SIG-M5 treated with dmso at 0.1 percent for 504 hours (cell line): ENCODE data around the gene FANCI.

ENCODE experiments used
- DNase-seq: peaks from one replicate; lab custom pipeline; 2025; ENCODE audit not compliant: unreplicated experiment; lab: John Stamatoyannopoulos, UW

The FANCI gene

DNA sequence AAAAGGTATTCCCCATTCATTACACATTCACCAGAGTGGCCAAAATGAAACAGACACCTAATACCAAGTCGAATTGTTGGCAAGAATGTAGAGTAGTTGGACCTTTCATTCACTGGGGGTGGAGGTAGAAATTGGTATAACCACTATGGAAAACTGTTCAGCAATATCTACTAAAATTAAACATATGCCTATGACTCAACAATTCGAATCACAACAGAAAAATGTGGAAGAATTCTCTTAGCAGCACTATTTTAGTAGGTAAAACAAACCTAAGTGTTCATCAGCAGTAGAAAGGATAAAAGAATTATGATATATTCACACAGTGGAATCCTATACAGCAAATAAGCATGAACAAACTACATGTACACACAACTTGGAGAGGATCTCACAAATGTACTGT, 60.2 kb downstream of the FANCI start:
- DNase-seq, result no peak

DNA sequence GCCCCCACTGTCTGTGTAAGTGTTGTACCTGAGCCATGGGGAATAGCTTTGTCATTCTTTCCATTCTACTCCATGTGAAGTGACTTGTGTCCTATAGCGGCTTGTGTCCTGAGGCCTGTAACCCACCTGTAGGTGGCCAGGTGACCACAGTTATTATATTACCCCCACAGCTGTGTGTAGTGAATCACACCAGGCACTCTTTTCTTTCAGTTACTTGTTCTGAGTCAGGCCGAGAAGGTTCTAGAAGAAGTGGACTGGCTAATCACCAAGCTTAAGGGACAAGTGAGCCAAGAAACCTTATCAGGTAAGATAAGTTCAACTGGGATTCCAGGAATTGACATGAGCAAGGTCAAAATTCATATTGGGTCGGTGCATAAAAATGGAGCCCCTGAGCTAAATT, 61.6 kb downstream of the FANCI start:
- DNase-seq, result no peak

DNA sequence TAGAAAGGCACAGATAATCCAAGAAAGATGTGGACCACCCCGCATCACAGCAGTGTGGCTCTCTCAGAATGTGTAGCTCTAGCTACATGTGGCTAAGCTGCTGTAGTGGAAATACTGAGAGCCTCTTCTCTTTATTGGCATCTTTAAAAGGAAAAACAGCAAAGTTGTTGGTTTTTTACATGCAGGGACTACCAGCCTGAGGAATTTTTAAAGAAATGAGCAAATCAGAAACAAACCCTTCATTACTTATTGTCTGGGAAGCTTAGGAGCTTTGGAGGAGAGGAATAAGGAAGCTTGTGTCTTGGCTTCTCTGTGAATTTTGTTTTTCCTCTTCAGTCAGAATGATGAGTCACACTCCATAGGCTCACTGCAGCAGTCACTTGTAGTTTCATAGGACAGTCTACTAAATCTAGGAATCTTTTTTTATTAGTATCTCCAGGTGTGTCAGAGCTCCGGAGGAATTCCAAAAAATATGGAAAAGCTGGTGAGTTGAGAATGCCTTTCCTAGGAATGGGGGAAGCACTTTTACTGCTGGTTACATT, 63.3 kb downstream of the FANCI start:
- no peak for DNase-seq

GRCh38 chr15:89307791-89308190, 64.0 kb downstream of the FANCI start:
- DNase-seq, result no peak

- DNase-seq, result no peak
These were observed 64.5 kb downstream of the FANCI start for GRCh38 chr15:89308236-89308635.

GRCh38 chr15:89309993-89310392, 66.2 kb downstream of the FANCI start:
- no peak for DNase-seq

- no peak for DNase-seq
These were observed 71.7 kb downstream of the FANCI start for GRCh38 chr15:89315375-89315929.

- DNase-seq, result no peak
These were observed 72.7 kb downstream of the FANCI start for GRCh38 chr15:89316504-89316903.

GRCh38 chr15:89317186-89317720, 73.5 kb downstream of the FANCI start:
- DNase-seq, result no peak

- DNase-seq, result no peak
These were observed 75.9 kb downstream of the FANCI start for GRCh38 chr15:89319678-89320077.

DNA sequence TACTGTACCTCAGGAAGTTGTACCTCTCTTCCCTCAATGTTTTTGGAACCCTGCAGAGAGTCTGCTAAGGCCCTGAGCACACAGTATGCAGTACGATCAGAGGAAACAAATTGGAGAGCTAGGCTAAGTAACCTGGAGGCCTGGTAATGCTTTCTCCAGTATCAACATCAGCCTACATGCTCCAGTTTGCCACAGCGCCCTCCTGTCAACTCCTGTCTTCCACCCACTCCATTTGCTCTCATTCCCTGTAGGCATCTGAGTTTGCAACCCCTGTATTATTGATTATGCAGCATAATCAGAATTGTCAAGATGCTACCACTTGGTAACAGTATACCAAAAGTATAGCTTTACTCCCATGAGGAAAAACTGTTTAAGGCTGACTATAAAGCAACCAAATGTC, 76.4 kb downstream of the FANCI start:
- no peak for DNase-seq

DNA sequence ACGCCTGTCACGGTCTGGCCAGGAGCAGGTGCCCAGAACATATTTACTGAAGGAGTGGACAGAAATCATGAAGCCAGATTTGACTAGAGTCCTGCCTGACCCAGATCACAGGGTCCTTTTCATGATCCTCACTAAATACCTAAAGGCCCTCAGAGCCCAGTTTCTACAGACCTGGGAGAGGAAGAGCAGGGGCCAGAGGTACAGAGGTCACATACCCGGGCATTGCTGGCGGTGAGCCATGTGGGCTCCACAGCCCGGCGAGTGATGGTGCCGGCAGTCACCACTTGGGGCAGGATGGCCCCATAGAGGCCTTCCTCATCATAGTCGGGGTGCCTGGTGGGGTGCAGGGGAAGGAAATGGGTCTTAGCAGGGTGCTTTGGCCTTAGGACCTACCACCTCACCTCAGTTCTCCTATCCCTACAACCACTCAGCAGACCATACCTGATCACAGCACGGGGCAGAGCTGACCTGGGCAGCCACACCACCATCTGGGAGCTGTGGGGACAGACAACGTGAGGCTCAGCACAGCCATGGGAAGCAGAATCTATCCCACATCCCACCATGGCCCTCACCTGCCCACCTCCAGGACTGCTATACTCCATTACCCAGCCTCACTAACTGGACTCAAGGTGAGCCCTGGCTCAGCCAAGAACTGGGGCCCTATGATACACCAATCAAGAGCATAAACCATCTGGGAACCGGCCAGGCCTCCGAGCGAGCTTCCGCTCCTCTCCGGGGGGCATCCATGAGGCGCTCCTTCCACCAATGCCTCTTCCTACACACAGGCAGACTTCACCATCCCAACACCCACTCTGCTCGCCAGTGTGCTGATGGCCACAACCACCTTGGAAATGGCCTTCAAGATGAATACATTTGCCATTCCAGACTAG, 78.0 kb downstream of the FANCI start:
- no peak for DNase-seq

- no peak for DNase-seq
These were observed 79.0 kb downstream of the FANCI start for GRCh38 chr15:89322822-89323221.

- DNase-seq, result no peak
These were observed 80.0 kb downstream of the FANCI start for GRCh38 chr15:89323825-89324224.

DNA sequence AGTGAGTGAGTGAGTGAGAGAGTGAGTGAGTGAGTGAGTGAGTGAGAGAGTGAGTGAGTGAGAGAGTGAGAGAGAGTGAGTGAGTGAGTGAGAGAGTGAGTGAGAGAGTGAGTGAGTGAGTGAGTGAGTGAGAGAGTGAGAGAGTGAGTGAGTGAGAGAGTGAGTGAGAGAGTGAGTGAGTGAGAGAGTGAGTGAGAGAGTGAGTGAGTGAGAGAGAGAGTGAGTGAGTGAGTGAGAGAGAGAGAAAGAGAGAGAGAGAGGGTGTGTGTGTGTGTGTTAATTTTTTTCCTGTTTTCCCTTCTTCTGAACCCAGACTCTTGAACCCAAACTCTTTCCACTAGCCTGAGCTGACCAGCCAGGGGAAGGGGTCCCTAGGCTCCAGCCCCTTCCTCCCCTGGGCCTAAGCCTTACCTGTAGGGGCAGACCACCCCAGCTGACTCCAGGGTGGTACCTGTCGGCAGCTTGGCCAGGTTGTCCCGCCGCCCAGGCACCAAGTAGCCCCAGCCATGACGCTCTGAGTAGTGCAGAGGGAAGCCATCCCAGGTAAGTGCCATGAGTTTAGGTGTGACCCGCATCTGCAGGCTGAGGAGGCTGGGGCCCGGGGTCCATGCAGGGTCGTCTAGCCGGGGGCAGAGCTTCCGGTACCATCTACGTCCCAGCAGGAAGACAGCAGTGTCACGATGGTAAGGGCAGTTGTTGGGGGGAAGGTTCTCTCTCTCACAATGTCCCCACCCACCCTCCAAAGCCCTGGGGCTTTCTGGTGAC, 81.4 kb downstream of the FANCI start:
- DNase-seq, result no peak

- no peak for DNase-seq
These were observed 82.5 kb downstream of the FANCI start for GRCh38 chr15:89326316-89326715.

DNA sequence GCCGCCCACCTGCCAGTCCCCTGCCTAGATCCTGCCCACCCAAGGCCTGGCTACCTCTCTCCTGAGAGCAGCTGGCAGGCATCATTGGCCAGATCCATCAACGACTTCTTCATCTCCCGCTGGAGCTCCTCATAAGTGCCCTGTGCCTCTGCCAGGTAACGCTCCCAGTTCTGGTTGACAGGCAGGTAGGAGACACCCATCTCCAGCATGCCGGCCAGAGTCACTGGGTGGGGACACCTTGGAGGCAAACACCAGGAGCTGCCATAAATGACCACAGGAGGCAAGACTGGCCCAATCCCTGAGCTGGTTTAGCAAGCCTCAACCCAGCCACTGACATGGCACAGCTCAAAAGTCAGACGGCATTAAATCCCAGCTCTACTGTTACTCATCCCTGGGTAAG, 83.3 kb downstream of the FANCI start:
- DNase-seq, result no peak

- no peak for DNase-seq
These were observed 84.8 kb downstream of the FANCI start for GRCh38 chr15:89328398-89329254.

DNA sequence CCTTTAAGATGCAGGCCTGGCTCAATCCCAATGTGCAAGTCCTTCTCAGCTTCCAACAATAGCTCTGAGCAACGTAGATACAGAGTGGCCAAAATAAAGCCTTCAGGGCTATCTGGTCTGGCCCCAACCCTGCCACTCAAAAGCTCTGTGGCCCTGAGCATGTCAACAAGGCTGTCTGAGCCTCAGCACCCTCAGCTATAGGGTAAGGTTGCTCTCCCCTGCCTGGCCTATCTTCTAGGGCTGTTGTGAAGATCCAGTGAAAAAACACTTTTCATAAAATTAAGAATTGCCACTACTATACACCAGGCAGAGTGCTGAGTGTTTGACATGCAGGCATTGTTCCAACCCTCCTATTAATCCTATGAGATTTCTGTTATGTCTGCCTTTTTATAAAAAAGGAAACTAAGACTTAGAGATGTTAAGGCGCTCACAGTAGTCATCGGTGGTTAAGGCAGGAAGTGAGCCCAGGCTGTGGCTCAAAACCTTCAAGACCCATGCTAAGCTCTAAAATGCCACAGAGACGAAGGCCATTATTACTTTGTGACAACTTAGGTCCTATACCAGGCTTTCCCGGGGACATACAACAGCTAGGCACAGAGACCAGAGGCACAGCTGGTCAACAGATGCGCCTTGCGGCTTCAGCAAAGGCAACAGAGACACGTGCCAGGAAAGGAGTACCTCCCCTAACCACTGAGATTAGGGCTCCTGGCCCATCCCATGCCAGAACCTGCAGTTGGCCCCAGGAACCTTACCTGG, 85.7 kb downstream of the FANCI start:
- no peak for DNase-seq

DNA sequence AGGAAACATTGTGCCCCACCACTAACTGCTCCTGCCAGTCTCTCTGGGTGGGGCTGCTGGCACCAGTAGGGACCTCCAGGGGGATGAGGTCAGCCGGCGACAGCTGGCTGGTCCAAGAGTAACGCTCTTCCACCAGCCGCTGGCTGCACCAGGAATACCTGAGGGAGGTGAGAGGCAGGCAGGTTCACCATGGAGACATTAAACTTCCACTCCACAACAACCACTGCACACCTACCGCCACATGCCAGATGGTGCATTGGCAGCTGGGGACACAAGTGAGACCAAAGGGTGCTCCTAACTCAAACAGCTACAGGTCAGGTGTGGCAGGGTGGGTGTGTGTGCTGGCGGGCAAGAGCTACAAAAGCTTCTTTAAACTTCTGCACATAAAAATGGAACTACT, 86.3 kb downstream of the FANCI start:
- no peak for DNase-seq
